G401.6 (cell line): ENCODE measurements around the gene AAMP.
A peak's percentile ranks its signal among the peaks of the same experiment; 100 is the strongest.

Experiments
- FAIRE-seq: peaks from 2 replicates; lab custom pipeline; 2012; peaks lifted over from hg19 to GRCh38; lab: Jason Lieb, UNC

AAMP gene

GRCh38 chr2:218294430-218295022 lies 24.6 kb upstream of the AAMP start:
- FAIRE-seq = no peak

GRCh38 chr2:218293715-218294429 lies 23.9 kb upstream of the AAMP start:
- FAIRE-seq = no peak

GRCh38 chr2:218292048-218293014 lies 22.4 kb upstream of the AAMP start, which contains the start of gene TMBIM1:
Gene TMBIM1, minus strand, starts transcription at chr2:218292503. Its CDS starts 10,362 bp downstream, at chr2:218282141.
- no peak for FAIRE-seq

- FAIRE-seq = no peak
These were observed 21.5 kb upstream of the AAMP start for GRCh38 chr2:218291318-218292047.

- no peak for FAIRE-seq
These were observed 20.7 kb upstream of the AAMP start for GRCh38 chr2:218290316-218291261.

- no peak for FAIRE-seq
These were observed 19.8 kb upstream of the AAMP start for GRCh38 chr2:218289639-218290315.

GRCh38 chr2:218286570-218287459 lies 16.9 kb upstream of the AAMP start:
- peak; percentile 89 for FAIRE-seq

GRCh38 chr2:218285604-218286003 lies 15.7 kb upstream of the AAMP start:
- FAIRE-seq = no peak

GRCh38 chr2:218284106-218284811 lies 14.3 kb upstream of the AAMP start:
- FAIRE-seq = no peak

GRCh38 chr2:218282173-218282991 lies 12.4 kb upstream of the AAMP start:
- no peak for FAIRE-seq

GRCh38 chr2:218281449-218281848 lies 11.5 kb upstream of the AAMP start:
- no peak for FAIRE-seq

- no peak for FAIRE-seq
These were observed 10.4 kb upstream of the AAMP start for GRCh38 chr2:218280260-218280870.

- no peak for FAIRE-seq
These were observed 8.8 kb upstream of the AAMP start for GRCh38 chr2:218278531-218279360.

GRCh38 chr2:218277921-218278320 lies 8.0 kb upstream of the AAMP start:
- no peak for FAIRE-seq

- no peak for FAIRE-seq
These were observed 7.2 kb upstream of the AAMP start for GRCh38 chr2:218276986-218277755.
